Measurements from ENCODE around the gene METTL25.
"Not testable (repeated sequence)": the region's sequence is repeated elsewhere in the genome, so short reads cannot be mapped to it uniquely, and the experiment has no call there.

The METTL25 gene, protein sequence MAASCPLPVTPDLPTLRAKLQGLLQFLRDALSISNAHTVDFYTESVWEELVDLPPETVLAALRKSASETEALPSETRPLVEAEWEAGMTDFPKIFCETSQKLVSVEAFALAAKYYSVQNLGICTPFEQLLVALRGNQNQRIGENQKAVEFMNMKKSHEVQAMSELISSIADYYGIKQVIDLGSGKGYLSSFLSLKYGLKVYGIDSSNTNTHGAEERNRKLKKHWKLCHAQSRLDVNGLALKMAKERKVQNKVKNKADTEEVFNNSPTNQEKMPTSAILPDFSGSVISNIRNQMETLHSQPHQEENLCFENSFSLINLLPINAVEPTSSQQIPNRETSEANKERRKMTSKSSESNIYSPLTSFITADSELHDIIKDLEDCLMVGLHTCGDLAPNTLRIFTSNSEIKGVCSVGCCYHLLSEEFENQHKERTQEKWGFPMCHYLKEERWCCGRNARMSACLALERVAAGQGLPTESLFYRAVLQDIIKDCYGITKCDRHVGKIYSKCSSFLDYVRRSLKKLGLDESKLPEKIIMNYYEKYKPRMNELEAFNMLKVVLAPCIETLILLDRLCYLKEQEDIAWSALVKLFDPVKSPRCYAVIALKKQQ

GRCh38 chr12:82358200-82359114 is at the start of gene METTL25, which contains the start of gene CCDC59:
METTL25 (plus strand) TSS chr12:82358529; CDS start chr12:82358566, 37 bp downstream.
CCDC59 (minus strand) TSS chr12:82358387; CDS start chr12:82358376, 11 bp downstream.
- DNase-seq (ENCODE audit: low read depth) = peak; percentile 98

GRCh38 chr12:82314406-82314892 is 43.9 kb upstream of the METTL25 start:
- no peak for DNase-seq (ENCODE audit: low read depth)

GRCh38 chr12:82319276-82319675 is 39.1 kb upstream of the METTL25 start:
- DNase-seq (ENCODE audit: low read depth) = no peak

GRCh38 chr12:82325540-82326336 is 32.6 kb upstream of the METTL25 start:
- DNase-seq (ENCODE audit: low read depth) = no peak

- DNase-seq (ENCODE audit: low read depth) = peak; percentile 43
Measured at GRCh38 chr12:82326905-82327503, 31.3 kb upstream of the METTL25 start.

DNA sequence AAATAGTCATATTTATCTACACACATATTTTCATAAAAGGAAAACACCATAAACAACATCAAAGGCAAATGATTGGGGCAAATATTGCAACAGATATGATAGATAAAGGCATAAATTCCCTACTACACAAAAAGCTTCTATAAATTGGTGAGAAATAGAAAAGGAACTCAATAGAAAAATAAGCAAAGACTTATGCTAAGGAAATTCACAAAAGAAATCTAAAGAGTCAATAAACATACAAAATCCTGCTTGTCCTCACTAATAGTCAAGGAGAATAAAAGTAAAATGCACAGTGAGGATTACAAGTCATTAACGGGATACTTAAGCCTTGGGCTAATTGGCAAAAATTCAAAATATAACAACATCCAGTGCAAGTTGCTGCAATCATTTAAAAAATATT is 30.5 kb upstream of the METTL25 start:
- no peak for DNase-seq (ENCODE audit: low read depth)

GRCh38 chr12:82329508-82329907 is 28.8 kb upstream of the METTL25 start:
- no peak for DNase-seq (ENCODE audit: low read depth)

DNA sequence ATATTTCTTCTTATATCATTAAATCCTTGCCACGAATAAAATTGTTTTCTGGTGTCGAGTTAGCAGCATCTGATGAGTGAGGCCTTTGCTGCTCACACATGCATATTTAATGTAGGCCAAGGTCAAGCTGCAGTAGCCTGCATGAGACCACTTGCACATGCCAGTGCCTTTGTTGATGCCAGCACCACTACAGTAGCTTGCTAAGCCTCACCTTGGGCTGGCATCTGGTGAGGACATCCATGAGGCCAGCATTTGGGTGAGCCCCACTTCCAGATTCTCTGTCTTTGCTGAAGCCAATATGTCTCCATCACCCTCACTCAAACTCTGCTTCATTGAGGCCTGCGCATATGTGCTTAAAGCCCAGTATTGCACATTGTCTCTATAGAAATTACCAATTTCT is 8.2 kb upstream of the METTL25 start:
- DNase-seq (ENCODE audit: low read depth) = no peak

- DNase-seq (ENCODE audit: low read depth) = no peak
Measured at GRCh38 chr12:82351390-82351789, 6.9 kb upstream of the METTL25 start.

DNA sequence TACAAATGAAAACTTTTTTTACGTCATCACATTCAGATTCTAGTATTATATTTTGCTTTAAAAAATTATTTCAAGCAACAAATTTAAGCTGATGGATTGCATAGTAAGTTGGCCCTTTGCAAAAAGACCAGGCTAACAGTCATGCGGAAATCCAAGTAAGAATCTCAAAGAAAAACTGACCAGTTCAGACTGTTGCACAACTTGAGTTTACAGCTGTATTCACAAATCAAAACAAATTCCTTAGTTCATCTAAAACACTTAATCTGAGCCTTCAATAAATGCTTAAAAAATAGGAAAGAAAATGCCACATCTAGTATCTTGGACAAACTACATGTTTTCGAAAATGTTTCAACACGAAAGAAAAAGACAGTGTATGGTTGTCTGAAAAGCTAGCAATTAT is 989 bp upstream of the METTL25 start:
- DNase-seq (ENCODE audit: low read depth) = peak; percentile 6

DNA sequence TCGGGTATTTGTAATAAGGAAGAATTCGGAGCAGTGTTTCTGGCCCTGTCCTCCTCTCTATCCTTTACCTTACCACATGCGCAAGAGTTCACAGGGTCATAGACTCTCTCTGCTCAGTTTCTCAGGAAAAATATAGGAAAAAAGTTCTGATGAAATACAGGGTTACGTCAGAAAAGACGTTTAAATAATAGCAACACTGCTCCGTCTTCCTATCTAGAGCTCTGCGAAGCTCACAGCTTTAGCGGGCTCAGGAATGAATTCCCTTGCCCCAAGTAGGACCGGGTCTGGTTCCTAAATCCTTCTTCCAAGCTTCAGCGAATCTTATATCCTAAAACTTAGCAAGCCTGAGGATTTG is 507 bp upstream of the METTL25 start:
- peak; percentile 19 for DNase-seq (ENCODE audit: low read depth)

DNA sequence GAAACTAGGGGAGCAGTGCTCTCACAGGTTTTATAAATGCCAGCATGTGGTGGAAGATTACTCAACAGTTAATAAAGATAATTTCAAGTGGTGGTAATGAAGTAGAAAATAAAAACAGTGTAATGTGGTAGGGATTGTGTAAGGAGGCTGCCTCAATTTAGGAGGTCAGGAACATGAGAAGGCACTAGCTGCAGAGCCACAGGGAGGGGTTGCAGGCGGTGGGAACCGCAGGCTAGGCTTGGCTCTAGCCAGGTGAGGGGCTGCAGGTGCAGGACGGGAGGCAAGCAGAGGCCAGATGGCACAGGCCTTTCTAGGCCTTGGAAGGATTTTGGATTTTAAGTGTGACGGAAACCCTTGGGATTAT is 768 bp downstream of the METTL25 start:
- DNase-seq (ENCODE audit: low read depth) = peak; percentile 6

DNA sequence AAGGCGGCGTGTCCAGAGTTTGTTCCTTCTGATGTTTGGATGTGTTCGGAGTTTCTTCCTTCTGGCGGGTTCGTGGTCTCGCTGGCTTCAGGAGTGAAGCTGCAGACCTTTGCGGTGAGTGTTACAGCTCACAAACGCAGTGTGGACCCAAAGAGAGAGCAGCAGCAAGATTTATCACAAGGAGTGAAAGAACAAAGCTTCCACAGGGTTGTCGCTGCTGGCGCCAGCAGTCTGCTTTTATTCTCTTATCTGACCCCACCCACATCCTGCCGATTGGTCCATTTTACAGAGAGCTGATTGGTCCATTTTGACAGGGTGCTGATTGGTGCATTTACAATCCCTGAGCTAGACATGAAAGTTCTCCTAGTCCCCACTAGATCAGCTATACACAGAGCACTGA is 2.5 kb downstream of the METTL25 start:
- not testable (repeated sequence) for DNase-seq (ENCODE audit: low read depth)

DNA sequence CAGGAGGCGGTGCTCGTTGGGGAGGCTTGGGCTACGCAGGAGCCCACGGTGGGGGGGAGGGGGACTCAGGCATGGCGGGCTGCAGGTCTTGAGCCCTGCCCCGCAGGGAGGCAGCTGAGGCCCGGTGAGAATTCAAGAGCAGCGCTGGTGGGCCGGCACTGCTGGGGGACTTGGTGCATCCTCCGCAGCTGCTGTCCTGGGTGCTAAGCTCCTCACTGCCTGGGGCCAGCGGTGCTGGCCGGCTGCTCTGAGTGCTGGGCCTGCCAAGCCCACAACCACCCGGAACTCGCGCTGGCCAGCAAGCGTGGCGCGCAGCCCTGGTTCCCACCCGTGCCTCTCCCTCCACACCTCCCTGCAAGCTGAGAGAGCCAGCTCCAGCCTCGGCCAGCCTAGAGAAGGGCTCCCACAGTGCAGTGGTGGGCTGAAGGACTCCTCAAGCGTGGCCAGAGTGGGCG is 3.2 kb downstream of the METTL25 start:
- no peak for DNase-seq (ENCODE audit: low read depth)

DNA sequence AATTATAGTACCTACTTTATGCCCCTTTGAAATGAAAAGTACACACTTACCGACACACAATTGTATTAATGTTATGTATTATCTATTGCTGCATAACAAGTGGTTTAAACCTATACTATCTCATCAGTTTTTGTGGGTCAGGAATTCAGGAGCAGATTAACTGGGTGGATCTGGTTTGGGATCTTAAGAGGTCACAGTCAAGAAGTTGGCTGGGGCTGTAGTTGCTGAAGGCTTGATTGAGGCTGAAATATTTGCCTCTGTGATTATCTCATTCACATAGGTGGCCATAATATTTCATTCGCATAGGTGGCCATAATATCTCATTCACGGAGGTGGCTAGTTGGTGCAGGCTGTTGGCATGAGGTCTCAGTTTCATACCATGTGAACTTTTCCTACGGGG is 5.7 kb downstream of the METTL25 start:
- DNase-seq (ENCODE audit: low read depth) = no peak

DNA sequence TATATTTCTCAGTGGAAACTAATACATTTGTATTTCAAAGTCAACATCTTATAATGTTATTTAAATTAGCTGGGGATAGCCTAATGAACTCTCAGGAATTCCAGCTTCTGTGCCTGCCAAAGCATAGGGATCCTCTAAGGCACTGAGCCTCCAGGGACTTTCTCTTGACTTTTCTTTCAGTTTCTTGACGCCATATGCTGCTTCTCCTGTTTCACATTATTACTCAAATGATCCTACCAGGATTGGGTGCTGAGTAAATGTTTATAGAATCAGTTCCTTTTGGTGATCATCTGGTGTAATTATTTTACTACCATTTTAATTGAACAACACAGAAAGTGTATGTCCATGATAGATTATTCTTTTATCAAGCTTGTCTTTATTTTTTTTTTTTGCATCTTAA is 7.9 kb downstream of the METTL25 start:
- no peak for DNase-seq (ENCODE audit: low read depth)

- no peak for DNase-seq (ENCODE audit: low read depth)
Measured at GRCh38 chr12:82375201-82375600, 16.9 kb downstream of the METTL25 start.

- DNase-seq (ENCODE audit: low read depth) = no peak
Measured at GRCh38 chr12:82378997-82379396, 20.7 kb downstream of the METTL25 start.

GRCh38 chr12:82383930-82384552 is 25.7 kb downstream of the METTL25 start:
- DNase-seq (ENCODE audit: low read depth) = peak; percentile 18

- DNase-seq (ENCODE audit: low read depth) = no peak
Measured at GRCh38 chr12:82398879-82399278, 40.5 kb downstream of the METTL25 start.

- DNase-seq (ENCODE audit: low read depth) = no peak
Measured at GRCh38 chr12:82400819-82401218, 42.5 kb downstream of the METTL25 start.

All from ELR (cell line).